GM19043 (cell line): ENCODE results near the gene DCAKD.

Experiments
- ATAC-seq: cut with Tn5 transposase; IDR thresholded peaks from one replicate; pipeline ENCODE4 v1.9.1; 2021; ENCODE audit warnings: low read depth; ENCODE audit not compliant: unreplicated experiment

The DCAKD gene

DNA sequence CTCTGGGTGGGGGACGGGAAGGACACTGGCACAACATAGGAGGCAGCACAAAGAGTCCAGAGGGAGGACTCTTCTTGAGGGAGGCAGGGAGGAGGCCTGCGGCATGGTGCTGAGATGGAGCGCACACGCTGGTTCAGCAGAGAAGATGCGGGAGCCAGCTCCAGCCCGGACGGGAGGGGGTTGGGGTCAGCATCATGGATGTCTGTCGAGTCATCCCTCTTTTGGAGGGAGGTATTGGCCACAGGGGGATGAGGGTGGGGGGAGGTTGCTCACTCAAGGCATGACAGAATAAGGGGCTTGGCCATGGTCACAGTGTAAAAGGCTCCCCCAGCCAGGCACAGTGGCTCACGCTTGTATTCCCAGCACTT lies 19.3 kb downstream of the DCAKD start:
- ATAC-seq, result no peak

DNA sequence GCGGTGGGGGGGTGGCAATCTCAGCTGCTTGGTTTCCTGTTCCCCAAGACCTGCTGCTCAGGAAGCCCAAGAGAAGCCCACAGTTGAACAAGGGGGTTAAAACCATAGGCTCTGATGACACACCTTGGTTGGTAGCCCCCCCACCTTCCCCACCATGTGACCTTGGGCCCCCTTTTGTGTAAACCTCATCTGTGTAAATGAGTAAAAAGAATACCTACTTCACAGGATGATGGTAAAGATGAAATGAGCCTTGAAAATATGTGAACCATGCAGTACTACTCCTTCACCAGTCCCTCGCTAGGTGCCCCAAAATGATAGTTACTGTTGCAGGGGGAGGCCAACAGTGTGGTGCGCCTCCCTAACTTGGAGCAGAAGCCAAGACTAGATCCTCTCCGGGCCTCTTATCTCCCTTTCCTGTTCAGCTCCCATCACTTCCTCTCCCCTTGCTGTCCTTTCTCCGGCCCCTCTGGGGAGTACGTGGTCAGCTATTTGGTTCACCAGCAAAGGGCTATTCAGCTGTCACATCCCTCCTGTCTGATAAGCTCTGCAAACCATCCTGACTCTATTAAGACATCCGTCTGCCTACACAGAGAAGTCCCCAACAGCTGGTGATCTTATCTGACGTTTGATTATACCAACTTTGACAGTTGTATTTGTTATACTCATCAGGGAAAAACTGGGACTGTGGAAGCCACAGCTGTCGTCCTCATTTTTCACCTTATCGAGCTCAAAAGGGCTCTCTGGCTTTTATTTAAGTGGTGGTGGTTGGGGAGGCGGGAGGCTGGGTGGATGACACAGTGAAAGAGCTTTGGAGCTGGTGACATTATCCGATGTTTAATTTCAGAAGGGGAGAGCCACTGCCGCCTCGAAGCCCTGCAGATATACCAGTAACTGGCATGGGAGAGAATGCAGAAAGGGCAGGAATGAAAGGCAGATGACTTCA lies 19.9 kb downstream of the DCAKD start:
- no peak for ATAC-seq

DNA sequence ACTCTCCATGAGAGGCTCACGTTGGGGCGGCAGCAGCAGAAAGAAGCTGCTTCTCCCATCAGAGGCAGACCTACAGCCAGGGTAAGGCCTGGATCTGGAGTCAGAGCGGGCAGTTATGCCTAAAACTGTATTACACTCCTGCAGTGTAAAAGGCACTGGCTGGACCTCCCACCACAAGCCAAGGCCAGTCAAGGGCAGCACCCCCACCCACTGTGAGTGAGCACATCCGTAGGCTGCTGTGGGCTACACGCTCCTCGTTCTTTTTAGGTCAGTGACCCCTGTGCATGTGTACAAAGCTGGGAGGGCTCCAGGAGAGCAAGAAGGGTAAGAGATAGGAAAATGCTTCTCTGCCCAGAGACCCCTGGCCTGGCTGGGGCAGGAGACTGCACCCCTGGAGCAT lies 20.7 kb downstream of the DCAKD start:
- ATAC-seq, result no peak

DNA sequence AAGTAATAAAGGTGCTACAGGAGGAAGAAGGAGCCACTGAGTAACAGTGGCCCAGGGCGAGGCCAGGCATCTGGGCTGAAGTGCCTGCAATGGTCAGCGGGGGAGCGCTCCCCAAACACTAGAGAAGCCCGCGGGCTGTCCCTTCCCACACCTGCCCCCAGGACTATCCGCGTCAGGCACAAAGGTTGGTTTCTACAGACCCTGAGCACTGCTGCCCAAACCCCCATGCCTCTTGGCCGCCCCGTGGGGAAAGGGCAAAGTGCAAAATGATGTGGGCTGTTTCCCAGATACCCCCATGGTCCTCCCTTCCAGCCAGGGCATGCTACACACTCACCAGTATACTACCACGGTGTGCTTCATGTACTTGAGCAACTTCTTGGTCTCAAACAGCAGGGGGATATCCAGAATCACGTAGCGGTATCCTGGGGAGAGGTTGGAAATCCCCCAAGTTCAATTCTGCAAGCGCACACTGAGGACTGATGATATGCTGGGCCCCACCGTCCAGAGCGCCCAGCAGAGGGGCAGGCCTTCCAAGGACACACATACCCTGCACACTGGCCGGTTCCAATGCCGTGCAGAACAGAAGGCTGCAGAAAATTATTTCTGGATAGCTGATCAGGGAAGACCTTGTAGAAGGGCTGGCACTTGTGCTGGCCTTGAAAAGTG lies 21.5 kb downstream of the DCAKD start:
- no peak for ATAC-seq

DNA sequence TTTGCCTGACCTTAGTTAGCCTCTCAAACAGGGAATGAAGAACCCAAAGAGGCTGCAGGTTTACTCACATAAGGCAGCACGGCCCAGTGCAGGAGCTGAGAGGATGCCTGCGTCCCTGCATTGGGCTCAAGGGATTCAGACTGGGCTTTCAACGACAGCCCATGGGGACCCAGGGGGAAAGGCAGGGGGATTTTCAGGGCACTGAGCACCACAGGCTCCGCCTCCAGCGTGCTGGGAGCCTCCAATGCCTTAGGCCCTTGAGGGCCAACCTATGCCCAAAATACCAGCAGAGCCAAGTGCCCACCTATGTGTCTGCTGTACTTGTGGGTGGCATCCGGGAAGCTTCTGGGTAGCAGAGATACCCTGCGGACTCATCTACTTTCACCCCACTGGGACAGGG lies 22.3 kb downstream of the DCAKD start:
- no peak for ATAC-seq

DNA sequence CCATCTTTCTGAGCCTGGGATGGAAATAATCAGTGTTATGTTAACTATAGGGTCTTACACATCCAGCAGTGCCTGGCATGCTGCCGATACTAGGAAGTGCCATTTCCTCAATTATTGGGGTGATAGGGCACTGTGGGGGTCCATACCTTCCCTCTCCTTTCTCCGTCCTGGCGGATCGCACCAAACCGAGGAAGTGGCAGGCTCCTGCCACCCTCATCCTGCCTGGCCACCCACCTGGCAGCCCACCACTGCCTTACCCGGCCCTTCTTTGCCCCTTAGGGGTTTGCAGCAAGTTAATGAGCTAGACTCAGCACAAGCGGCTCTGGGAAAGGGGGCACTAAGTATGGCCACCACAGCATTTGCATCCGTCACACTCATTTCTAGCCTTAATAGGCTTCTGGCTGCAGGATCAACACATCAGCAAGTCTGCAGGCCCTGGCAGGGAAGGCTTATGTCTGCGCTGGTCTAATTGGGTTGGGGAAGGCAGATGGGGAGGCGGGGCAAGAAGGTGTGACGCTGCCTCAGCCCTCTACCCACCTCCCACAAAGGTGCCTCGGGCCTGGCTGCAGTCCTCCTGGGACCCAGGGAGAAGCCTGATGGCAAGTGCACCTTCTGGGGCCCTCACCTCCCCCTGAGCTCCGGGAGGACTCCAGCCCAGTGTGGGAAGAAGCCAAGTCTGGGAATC lies 28.6 kb downstream of the DCAKD start:
- ATAC-seq, result no peak

DNA sequence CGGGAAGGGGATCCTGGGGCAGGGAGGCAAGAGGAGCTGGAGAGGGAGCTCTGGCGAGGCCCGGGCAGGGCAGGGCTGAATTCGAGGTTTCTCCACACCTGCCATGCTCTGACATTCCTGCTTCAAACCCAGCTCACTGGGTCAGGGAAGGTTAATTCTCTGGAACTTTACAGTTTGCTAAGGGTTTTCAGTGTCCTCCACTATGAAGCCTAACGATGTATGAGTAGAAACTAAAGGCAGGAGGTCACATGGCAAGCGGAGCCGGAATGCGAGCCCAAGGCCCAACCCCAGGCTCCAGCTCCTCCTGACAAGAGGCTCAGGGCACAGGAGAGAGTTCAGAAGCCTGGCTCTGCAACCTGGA lies 29.2 kb downstream of the DCAKD start:
- ATAC-seq, result no peak

DNA sequence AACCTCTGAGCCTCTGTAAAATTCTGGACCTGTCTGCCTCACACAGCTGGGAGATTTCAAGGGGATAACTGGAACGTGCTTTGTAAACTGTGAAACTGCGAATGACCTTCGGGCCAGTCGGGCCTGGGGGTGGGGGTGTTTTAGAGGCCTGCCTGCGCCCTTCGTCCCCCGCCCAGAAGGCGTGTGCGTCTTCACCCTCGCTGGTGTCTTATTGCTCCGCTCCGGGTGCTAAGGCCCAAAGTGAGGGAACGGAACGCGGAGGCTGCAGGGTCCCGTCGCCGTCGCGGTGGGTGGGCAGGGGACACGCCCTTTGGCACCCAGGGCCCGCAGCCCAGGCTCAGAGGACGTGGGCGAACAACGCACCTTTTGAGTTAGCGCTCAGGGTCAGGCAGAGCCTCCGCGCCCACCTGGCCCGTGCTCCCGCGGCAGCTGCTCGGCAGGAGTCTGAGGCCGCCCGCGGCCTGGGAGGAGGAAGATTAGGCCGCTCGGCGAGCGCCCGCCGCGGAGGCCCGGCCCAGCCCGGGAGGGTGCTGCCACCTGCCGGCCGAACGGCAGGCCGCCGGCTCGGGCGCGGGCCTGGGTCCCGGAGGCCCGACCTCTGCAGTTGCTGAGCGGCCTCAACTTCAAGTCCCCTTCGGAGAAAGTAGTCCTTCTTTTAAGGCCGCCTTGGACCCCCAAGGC lies 29.7 kb downstream of the DCAKD start:
- no peak for ATAC-seq

DNA sequence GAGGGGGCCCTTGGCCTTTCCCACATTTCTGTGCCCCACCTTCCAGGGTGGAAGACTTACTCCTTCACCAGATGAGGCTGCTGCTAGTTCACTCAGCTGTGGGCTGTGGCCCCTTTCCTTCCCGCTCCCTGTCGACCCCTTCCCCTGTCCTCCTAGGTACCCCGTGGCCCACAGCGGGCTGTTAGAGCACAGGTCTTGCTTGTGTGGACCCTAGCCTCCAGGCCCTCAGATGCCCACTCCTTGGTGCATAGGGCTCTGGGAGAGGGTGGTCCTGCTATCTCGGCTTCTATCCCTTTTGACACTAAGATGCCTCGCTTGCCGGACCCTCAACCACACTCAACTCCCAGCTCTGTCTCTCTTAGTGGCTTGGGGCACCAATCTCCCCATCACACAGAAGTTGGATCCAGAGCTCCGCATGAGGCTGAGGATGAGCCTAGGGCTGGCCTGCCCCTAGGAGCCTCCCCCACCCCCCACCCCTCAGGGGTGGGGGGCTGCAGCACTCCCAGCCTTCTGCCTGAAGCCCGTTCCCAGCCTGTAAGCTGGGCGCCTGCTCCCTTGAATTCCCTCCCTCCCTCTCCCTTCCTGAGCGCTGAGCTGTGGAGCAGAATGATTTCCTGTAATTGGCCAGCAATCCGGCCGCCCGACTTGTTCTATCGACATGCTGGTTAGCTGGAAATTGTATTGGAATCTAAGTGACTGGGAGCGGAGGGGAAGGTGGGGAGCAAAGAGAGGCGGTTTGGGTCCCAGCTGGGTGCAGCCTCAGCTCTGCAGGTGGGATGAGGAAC lies 30.9 kb downstream of the DCAKD start:
- ATAC-seq, result no peak

DNA sequence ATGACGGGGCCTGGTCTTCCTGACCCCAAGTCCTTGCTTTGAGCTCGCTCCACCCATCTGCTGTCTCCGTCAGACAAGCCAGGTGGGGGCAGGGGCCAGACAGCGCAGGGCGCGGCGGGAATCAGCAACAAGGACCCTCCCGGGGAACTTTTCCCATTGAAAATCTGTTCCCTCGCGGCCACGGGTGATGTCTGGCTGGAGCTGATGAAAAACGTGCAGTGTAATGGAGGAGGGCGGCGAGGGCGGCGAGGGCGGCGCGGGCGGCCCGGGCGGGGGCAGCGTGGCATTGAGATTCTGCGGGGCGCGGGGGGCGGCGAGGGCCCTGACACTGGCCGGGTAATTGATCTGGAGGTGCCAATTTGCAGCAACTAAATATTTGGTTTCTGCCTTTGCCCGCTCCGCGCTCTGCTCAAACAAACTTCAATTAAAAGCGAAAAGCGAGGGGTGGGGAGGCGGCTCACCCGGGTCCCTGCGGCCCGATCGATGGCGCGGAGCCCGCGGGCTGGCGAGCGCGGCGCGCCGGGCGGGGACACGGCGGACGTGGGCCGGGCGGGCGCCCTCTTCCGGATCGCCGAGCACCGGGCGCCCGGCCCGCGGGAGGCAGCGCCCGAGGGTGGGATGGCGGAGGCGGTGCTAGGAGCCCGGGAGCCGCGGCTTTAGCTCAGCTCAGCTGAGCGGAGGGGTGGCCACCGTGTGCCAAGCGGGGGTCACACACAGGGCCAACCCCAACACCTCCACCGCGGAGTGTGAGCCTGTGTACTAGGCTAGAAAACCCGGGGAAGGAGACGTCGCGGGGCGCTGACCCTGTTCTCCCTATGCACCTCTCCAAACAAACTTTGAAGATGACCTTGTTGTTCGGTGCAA lies 32.4 kb downstream of the DCAKD start:
- ATAC-seq, result no peak

DNA sequence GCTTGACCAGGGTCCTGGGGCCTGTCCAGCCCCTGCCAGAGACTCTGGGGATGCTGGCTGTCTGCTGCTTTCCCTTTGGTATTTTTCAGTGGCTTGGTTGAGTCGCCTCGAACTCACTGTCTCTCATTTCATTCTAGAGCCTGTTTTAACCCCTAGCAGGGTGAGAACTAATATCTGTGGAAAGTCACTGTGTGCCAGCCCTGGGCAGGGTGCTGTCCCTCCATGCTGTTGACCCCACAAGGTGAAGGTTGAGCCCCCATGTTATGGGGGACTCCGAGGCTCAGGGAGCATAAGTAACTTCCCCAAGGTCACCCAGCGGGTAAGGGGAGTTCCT lies 33.0 kb downstream of the DCAKD start:
- ATAC-seq, result no peak

DNA sequence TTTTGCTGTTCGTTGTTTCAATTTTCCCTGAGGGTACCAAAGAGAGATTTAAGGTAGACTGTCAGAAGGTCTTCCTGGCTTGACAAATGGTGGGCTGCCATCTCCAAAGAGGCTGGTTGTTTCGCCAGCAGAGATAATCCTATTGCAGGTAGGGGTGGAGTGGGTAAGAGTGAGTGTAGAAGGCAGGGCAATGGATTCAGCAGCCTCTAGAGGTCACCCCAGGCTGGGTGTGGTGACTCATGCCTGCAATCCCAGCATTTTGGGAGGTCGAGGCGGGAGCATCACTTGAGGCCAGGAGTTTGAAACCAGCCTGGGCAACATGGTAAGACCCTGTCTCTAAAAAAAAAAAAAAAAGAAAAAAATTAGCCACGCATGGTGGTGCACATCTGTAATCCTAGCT lies 34.6 kb downstream of the DCAKD start:
- no peak for ATAC-seq

DNA sequence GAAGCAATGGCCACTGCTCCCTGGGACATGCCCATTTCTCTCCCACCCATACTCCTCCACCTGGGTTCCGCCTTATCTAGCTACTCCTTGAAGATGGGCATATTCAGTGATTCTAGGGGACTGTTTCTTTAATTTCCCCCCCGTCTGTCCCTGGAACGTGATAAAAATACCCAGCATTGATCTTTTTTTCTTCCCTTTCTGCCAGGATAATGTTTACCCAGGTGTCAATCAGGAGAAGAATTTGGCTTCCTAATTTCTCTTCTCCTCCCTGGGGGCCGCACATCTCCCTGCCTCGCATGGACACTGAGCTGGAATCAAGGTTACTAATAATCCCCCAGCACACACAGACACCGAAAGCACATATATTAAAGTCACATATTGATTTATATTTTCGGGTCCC lies 35.2 kb downstream of the DCAKD start:
- no peak for ATAC-seq

DNA sequence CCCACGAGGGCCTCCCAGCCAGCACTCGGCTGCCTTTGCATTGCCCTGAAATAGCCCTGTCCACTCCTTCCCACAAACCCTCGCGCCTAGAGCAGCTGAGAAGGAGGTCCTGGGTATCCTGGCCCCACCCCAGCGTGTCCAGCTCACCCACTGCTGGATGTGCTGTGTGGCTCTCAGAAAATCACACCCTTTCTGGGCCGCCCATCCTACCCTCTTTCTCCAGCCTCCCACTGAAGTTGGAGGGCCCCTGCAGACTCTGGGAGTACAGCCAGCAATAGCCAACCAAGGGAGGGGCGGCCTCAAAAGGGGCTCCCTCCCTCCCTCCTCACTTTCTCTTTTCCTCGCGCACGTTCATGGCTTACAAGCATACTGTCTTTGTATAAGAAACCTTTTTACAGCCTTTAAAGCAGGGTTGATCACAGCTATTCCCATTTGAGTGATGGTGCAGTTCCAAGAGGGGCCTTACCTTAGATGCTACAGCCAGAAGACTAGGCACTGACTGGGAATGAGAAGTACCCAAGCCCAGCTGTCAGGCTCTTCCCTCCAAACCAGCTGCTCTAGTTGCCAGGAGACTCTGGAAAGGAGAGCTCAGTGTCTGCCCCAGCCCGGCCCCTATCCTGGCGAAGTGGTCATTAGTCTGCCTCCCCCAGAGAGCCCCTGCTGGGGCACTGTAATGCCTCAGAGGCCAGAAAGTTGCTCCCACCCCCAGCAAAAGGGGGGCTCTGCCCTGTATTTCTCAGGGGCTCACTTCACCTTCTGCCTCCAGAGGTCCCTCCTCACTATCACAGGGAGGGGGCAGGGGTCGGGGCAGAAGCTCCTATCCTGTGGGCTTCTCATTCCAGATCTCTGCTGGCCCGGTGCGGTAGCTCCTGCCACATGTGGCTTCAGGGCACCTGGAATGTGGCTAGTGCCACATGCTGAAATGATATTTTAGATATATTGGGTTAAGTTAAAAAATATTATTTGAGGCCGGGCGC lies 38.1 kb downstream of the DCAKD start:
- no peak for ATAC-seq

DNA sequence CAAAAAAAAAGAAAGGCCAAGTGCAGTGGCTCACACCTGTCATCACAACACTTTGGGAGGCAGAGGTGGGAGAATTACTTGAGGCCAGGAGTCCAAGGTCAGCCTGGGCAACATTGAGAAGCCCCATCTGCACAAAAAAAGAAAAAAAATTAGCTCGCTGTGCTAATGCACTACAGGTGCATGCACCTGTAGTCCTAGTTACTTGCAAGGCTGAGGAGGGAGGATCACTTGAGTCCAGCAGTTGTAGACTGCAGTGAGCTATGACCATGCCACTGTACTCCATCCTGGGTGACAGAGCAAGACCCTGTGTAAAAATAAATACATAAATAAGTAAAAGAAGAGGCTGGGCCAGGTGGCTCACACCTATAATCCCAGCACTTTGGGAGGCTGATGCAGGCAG lies 39.7 kb downstream of the DCAKD start:
- ATAC-seq, result no peak

DNA sequence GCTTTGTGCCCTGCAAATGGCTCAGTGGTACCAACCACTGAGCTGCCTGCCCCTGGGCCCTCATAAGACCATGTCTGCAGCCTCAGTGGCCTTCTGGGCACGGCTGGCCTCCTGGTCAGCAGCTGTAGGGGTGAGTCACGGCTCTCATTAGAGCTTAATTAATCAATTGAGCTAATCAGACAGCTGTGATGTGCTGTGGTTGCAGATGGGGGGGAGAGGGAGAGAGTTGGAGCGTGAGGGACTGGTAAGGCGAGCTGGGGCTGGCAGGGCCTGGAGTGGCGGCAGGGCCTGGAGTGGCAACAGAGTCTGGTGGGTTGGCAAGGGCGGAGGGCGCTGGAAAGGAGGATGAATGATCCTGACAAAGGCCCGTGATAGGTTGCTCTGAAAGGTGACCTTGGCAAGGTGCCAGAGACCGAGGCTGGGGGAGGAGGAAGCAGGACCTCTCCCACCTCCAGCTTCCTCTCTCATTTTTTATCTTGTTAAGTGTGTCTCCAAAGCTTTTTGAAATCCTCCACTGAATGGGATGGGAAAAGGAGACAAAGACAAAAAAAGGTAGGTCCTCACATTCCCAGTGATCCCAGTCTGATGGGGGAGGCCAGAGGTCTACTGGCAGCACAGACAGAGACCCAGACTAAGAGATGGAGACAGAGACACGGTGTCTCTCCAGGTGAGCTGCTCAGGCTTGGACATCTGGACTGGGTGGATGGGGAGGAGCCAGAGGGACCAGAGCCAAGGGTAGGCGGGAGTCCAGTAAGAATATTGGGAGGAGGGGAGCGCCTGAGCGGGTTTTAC lies 41.6 kb downstream of the DCAKD start:
- ATAC-seq, result no peak

DNA sequence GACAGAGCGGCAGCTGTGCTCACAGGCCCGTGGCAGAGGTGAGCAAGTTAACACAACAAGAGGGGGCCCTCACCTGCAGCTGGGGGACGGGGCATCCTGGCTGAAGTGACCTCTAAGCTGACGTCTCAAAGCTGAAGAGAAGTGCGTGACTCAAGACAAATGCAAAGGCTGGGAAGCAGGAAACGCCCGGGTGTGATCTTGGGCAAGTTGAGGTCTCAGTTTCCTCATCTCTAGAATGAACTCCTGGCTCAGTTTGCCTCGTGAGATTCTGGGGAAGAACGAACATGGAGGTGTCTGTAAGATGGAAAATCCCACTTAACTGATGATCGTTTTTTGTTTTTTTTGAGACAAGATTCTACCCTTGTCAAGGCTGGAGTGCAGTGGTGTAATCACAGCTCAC lies 43.2 kb downstream of the DCAKD start:
- no peak for ATAC-seq
